GM13976 (cell line): ENCODE measurements around the gene RIPOR2.
"Not testable (repeated sequence)": the region's sequence is repeated elsewhere in the genome, so short reads cannot be mapped to it uniquely, and the experiment has no call there.

ENCODE experiments used
- DNase-seq: peaks from one replicate; pipeline ENCODE4 v3.0.0; 2012; ENCODE audit warnings: low spot score
- CTCF ChIP-seq: IDR thresholded peaks from 2 replicates; pipeline ENCODE4 v1.5.1; 2012; ENCODE audit warnings: borderline replicate concordance, mild to moderate bottlenecking; ENCODE audit not compliant: insufficient read depth; ENCODE audit errors: extremely low read depth, missing control alignments, control extremely low read depth
- in situ Hi-C: fragments of 300-500 bp; cut with MboI; formaldehyde crosslinking; loops from one replicate; pipeline ENCODE4 v1.12.0; 2022; ENCODE audit warnings: low sequenced_read_pairs, mixed read lengths, inconsistent platforms; ENCODE audit not compliant: unreplicated experiment

Gene RIPOR2

GRCh38 chr6:24922170-24922569 lies 13.6 kb downstream of the RIPOR2 start:
- no peak for DNase-seq
- TF ChIP-seq CTCF: no peak
- in situ Hi-C loops: no loop called here

GRCh38 chr6:24920136-24920535 lies 15.6 kb downstream of the RIPOR2 start:
- in situ Hi-C loops: no loop called here
- TF ChIP-seq CTCF: no peak
- no peak for DNase-seq

- TF ChIP-seq CTCF: no peak
- in situ Hi-C loops: no loop called here
- DNase-seq: no peak
These were observed 16.5 kb downstream of the RIPOR2 start for GRCh38 chr6:24919056-24919892.

- in situ Hi-C loops: no loop called here
These were observed 17.1 kb downstream of the RIPOR2 start for GRCh38 chr6:24918641-24919055.

GRCh38 chr6:24916496-24916895 lies 19.3 kb downstream of the RIPOR2 start:
- no peak for DNase-seq
- no peak for TF ChIP-seq CTCF
- in situ Hi-C loops: no loop called here

More at GRCh38 chr6:24918641-24919055, 17.1 kb downstream of the RIPOR2 start:
- TF ChIP-seq CTCF: no peak
- no peak for DNase-seq

GRCh38 chr6:24915641-24916040 lies 20.1 kb downstream of the RIPOR2 start:
- no peak for DNase-seq
- in situ Hi-C loops: no loop called here
- TF ChIP-seq CTCF: no peak

GRCh38 chr6:24914082-24914481 lies 21.7 kb downstream of the RIPOR2 start:
- in situ Hi-C loops, DNase-seq: not testable (repeated sequence)
